ENCODE data around the gene CPD.

DNA sequence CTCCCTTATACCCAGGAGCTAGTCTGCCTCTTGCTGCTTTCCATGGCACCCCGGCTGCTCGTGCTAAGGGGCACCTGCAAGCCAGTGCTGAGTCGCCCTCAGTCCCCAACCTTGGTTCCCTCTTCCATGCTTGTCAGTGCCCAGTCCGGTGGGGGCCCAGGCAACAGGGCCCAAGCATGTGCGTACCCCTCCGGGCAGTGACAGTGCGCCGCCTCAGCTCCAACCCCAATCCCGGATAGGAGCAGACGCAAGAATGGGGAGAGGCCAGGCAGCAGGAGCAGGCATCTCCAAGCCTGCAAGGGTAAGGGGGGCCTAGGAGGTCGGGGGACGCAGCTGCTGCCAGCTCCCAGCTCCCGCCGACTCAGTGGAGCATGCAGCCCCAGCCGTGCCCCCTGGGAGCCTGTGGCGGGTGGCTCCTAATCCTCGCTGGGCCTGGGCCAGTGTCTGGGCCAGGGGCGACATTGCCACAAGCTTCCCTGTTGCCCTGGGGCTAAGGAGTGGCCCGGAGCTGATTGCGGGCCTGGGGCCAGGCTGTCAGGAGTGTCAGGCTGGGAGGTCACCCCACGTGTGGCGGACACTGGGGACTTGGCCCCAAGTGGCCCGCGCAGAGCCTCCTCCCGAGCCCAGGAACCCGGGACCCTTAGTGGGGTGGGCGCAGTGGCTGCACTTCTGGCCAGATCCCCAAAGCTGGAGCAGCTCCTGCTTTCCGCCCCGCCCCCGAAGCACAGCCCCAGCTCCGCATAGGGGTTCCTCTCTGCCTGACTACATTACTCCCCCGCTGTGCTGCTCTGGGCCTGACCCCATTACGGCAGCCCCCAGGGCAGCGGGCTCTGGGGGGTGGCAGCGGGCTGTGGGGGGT lies 9.8 kb downstream of the CPD start:
- TF ChIP-seq CTCF (IDR thresholded peaks at IDR 0.05; ENCODE audit: low read depth, low read length, missing input control), result no peak
- no peak for TF ChIP-seq YY1 (IDR thresholded peaks at IDR 0.05)
- no peak for TF ChIP-seq REST (IDR thresholded peaks at IDR 0.05)
- no peak for TF ChIP-seq JUND (IDR thresholded peaks at IDR 0.05)
- TF ChIP-seq GABPA (IDR thresholded peaks at IDR 0.05 in 1 of 2, conservative IDR thresholded peaks at IDR 0.05 in 1 of 2), result no peak
- no peak for TF ChIP-seq SP1 (IDR thresholded peaks at IDR 0.05)
- TF ChIP-seq FOXA1 (IDR thresholded peaks at IDR 0.05), result no peak
- no peak for TF ChIP-seq RAD21 (IDR thresholded peaks at IDR 0.05)
- no peak for TF ChIP-seq ATF3 (IDR thresholded peaks at IDR 0.05)
